ENCODE data around the gene GARNL3.

DNA sequence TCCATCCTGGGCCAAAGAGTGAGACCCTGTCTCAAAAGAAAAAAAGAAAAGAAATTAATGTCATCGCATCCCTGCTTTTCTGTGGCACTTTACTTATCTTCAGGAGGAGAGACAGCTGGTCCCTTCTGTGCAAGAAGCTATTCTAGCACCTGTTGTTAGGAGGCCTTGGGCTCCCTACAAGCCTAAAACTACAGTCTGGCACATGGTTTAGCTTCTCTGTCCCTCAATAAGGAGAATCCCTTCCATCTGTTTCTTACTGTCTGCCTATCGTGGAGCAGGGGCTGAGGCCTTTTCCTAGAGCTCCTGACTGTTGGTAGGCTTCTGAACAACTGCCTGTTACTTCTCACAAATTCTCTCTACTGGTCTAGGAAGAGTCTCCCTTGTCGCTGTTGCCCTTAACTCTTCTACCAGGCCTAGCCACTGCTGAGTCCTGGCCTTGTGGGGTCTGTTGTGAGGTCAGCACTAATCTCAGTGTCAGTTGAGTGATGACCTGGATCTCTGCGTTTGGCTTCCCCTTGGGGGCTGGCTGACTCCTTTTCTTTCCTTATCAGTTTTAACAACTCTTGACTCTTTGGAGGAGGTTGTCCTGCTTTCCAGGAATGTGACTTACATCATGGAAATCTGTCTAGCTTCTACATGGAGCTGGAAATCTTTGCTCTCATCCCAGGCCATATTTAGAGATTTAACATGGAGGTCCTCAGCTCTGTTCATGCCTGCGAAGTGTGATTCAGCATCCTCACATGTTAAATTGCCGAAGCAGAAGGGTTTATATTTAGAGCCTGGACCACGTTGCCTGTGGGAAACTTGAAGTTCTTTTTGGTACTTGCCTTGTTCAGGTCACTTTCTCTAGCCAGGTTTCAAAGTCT, 5.7 kb upstream of the GARNL3 start:
- TF ChIP-seq, protein P1, sequence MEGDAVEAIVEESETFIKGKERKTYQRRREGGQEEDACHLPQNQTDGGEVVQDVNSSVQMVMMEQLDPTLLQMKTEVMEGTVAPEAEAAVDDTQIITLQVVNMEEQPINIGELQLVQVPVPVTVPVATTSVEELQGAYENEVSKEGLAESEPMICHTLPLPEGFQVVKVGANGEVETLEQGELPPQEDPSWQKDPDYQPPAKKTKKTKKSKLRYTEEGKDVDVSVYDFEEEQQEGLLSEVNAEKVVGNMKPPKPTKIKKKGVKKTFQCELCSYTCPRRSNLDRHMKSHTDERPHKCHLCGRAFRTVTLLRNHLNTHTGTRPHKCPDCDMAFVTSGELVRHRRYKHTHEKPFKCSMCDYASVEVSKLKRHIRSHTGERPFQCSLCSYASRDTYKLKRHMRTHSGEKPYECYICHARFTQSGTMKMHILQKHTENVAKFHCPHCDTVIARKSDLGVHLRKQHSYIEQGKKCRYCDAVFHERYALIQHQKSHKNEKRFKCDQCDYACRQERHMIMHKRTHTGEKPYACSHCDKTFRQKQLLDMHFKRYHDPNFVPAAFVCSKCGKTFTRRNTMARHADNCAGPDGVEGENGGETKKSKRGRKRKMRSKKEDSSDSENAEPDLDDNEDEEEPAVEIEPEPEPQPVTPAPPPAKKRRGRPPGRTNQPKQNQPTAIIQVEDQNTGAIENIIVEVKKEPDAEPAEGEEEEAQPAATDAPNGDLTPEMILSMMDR (IDR thresholded peaks at IDR 0.05; ENCODE audit: low read length), result no peak
- TF ChIP-seq EZH2 (IDR thresholded peaks at IDR 0.05; ENCODE audit: borderline replicate concordance, low read length), result no peak

Data from OCI-LY1 (cell line).